ENCODE results near the gene BRD4. TPM values are rescaled to one million over a fixed set of nuclear protein-coding genes. Genes with fewer than 3 reads are reported as not detected.

Gene BRD4
- polyA plus RNA-seq, 3 donors from 2014 or later: 4.3 to 16.7 (median 7.0) TPM

- Mint-ChIP-seq H3K27ac (peak overlapping the region; percentile 8 to 61 (median 45)), H3K4me3 (peak overlapping the region; percentile 12 to 61 (median 58)), H3K27me3 (ENCODE audit: low read depth in 3 of 3) (peaks cover 0 to 5% (median 2%) of the 10 kb centered on the region in 3 donors), H3K4me1 (peaks cover 94 to 97% of the 10 kb centered on the region in 2 donors), H3K36me3 (no peaks in the 10 kb centered on the region), H3K9me3 (no peaks in the 10 kb centered on the region)
- DNase-seq: no peak
These were observed 33.3 kb downstream of the BRD4 start for GRCh38 chr19:15298847-15299567.

- H3K27me3 Mint-ChIP-seq (ENCODE audit: low read depth in 3 of 3): peaks cover 0 to 5% (median 2%) of the 10 kb centered on the region in 3 donors
- H3K9me3 Mint-ChIP-seq: no peaks in the 10 kb centered on the region
- no peak for DNase-seq
- no peaks in the 10 kb centered on the region for H3K36me3 Mint-ChIP-seq
- H3K27ac Mint-ChIP-seq: peak overlapping the region; percentile 61 to 82 (median 72)
- peak overlapping the region; percentile 18 to 52 (median 39) for H3K4me3 Mint-ChIP-seq
- peaks cover 94 to 97% of the 10 kb centered on the region in 2 donors for H3K4me1 Mint-ChIP-seq
These were observed 34.7 kb downstream of the BRD4 start for GRCh38 chr19:15297416-15298224.

DNA sequence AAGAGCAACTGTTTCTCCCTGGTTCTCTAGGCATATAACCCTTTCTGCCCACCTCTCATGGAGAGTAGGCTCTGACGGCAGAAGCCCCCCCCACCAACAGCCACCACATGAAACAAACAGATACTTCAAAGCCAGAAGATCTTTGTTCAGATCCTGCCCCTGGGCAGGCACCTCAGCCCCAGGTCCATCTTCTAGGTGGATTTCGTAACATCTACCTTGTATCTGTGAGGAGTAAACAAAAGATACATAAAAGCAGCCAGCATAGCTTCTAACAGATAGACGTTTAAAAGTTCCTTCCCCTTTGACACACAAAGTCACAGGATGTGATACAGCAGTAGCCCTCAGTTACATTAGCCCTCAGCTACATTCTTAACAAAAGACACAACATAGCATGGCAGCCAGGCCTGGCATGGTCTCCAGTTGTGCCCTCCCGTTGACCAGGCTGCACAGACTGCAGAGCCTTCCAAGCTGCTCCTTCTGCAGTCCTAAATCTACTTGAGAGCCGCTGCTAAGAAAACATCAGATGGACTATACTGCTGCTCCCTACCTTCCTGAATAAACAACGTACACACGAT is 35.4 kb downstream of the BRD4 start:
- Mint-ChIP-seq H3K4me1 (peaks cover 95 to 97% of the 10 kb centered on the region in 2 donors), H3K4me3 (peak overlapping the region; percentile 3 to 39 (median 36)), H3K36me3 (no peaks in the 10 kb centered on the region), H3K27me3 (ENCODE audit: low read depth in 3 of 3) (peaks cover 0 to 5% (median 2%) of the 10 kb centered on the region in 3 donors), H3K27ac (peak overlapping the region; percentile 61 to 82 (median 74)), H3K9me3 (no peaks in the 10 kb centered on the region)
- DNase-seq: no peak

- Mint-ChIP-seq H3K4me1 (peaks cover 99% of the 10 kb centered on the region in 2 donors), H3K36me3 (no peaks in the 10 kb centered on the region), H3K27ac (peak overlapping the region in 5 of 6 donors; percentile 61 to 78 (median 73)), H3K4me3 (peak overlapping the region in 4 of 5 donors; percentile 3 to 57 (median 28)), H3K27me3 (ENCODE audit: low read depth in 3 of 3) (peaks cover 0 to 5% (median 2%) of the 10 kb centered on the region in 3 donors), H3K9me3 (no peaks in the 10 kb centered on the region)
- no peak for DNase-seq
These were observed 36.0 kb downstream of the BRD4 start for GRCh38 chr19:15296353-15296752.

DNA sequence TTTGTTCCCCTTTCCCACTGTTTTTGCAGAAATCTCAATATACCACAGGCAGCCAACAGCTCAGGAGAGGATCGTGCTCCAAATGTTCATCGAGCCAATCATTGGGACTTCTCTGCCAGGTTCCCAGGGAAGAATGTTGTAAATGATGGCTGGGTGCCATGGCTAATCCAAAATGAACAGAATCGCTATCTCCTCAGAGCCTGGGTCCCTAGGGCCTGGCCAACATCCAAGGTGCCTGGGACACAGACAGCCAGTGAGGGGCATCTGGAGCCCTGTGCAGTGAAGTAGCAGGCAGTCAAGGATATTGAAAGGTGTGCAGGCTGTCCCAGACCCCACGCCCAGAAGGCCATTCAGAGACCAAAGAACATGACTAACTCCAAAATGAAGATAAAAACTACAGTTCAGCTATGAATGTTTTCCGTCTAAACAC is 37.8 kb downstream of the BRD4 start:
- Mint-ChIP-seq H3K27ac (peak overlapping the region in 2 of 6 donors; percentile 10 to 35), H3K4me3 (peak overlapping the region in 1 of 5 donors; percentile 43), H3K4me1 (peaks cover 99 to 100% of the 10 kb centered on the region in 2 donors), H3K36me3 (no peaks in the 10 kb centered on the region), H3K9me3 (no peaks in the 10 kb centered on the region), H3K27me3 (ENCODE audit: low read depth in 3 of 3) (peaks cover 0 to 5% (median 5%) of the 10 kb centered on the region in 3 donors)
- no peak for DNase-seq

- peaks cover 98 to 100% of the 10 kb centered on the region in 2 donors for H3K4me1 Mint-ChIP-seq
- H3K27ac Mint-ChIP-seq: peak overlapping the region; percentile 3 to 91 (median 54)
- H3K9me3 Mint-ChIP-seq: no peaks in the 10 kb centered on the region
- no peak for DNase-seq
- no peaks in the 10 kb centered on the region for H3K36me3 Mint-ChIP-seq
- H3K27me3 Mint-ChIP-seq (ENCODE audit: low read depth in 3 of 3): peaks cover 0 to 5% (median 5%) of the 10 kb centered on the region in 3 donors
- peak overlapping the region in 4 of 5 donors; percentile 31 to 64 (median 46) for H3K4me3 Mint-ChIP-seq
These were observed 38.4 kb downstream of the BRD4 start for GRCh38 chr19:15293781-15294491.

- peak overlapping the region; percentile 33 to 80 (median 72) for H3K4me3 Mint-ChIP-seq
- H3K9me3 Mint-ChIP-seq: no peaks in the 10 kb centered on the region
- no peaks in the 10 kb centered on the region for H3K36me3 Mint-ChIP-seq
- H3K27ac Mint-ChIP-seq: peak overlapping the region; percentile 62 to 91 (median 78)
- H3K27me3 Mint-ChIP-seq (ENCODE audit: low read depth in 3 of 3): peaks cover 2 to 5% (median 5%) of the 10 kb centered on the region in 3 donors
- peaks cover 98 to 100% of the 10 kb centered on the region in 2 donors for H3K4me1 Mint-ChIP-seq
- DNase-seq: no peak
These were observed 39.3 kb downstream of the BRD4 start for GRCh38 chr19:15292847-15293582.

DNA sequence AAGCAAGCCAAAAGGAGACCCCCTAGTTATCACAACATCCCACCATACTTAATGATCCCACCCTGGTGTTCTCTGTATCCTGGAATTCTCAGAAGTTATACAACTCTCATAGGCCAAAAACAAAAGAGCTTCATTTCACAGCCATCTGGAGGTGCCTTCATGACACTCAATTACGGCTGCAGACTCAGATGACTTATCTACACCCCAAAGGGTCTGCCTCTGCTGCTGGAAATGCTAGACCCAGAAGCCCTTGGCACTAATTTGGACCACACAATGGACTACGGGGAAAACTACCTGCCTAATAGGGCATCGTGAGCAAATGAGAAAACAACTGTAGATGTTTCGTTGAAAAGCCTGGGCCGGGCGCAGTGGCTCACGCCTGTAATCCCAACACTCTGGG is 40.2 kb downstream of the BRD4 start:
- Mint-ChIP-seq H3K27me3 (ENCODE audit: low read depth in 3 of 3) (peaks cover 2 to 5% (median 3%) of the 10 kb centered on the region in 3 donors), H3K4me1 (peaks cover 98 to 100% of the 10 kb centered on the region in 2 donors)

GRCh38 chr19:15291548-15292021 is 40.8 kb downstream of the BRD4 start:
- H3K36me3 Mint-ChIP-seq: no peaks in the 10 kb centered on the region
- H3K9me3 Mint-ChIP-seq: no peaks in the 10 kb centered on the region
- peaks cover 2 to 5% (median 3%) of the 10 kb centered on the region in 3 donors for H3K27me3 Mint-ChIP-seq (ENCODE audit: low read depth in 3 of 3)
- peak overlapping the region in 2 of 5 donors; percentile 21 to 59 for H3K4me3 Mint-ChIP-seq
- peaks cover 97 to 100% of the 10 kb centered on the region in 2 donors for H3K4me1 Mint-ChIP-seq
- DNase-seq: no peak
- H3K27ac Mint-ChIP-seq: peak overlapping the region in 2 of 6 donors; percentile 35 to 62

More for the DNA sequence above, 40.2 kb downstream of the BRD4 start:
- peak overlapping the region; percentile 18 to 78 (median 60) for H3K27ac Mint-ChIP-seq
- H3K36me3 Mint-ChIP-seq: no peaks in the 10 kb centered on the region
- no peak for DNase-seq
- no peaks in the 10 kb centered on the region for H3K9me3 Mint-ChIP-seq
- peak overlapping the region; percentile 0 to 59 (median 24) for H3K4me3 Mint-ChIP-seq

GRCh38 chr19:15291089-15291488 is 41.2 kb downstream of the BRD4 start:
- Mint-ChIP-seq H3K4me1 (peaks cover 97 to 100% of the 10 kb centered on the region in 2 donors), H3K9me3 (no peaks in the 10 kb centered on the region), H3K4me3 (peak overlapping the region in 3 of 5 donors; percentile 22 to 61 (median 22)), H3K27me3 (ENCODE audit: low read depth in 3 of 3) (peaks cover 2 to 5% (median 4%) of the 10 kb centered on the region in 3 donors), H3K36me3 (no peaks in the 10 kb centered on the region), H3K27ac (peak overlapping the region in 3 of 6 donors; percentile 8 to 14 (median 10))
- DNase-seq: no peak

DNA sequence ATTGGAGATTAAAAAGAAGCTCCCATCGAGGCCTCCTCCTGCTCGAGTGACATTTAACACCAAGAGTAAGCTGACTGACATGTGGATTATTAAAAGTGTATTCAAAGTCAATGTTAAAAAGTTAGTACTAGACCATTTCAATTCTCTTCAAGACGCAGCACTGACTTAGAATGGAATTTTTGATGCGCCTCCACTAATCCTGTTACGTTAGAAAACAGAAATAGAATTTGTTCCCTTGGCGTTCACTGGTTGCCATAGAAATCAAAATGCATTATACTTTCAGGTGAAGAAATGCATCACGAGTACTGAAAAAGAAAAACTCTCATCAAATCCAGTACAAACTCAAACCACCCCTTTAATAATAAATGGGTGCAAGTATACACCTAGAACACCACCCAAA is 42.2 kb downstream of the BRD4 start:
- H3K4me1 Mint-ChIP-seq: peaks cover 97 to 100% of the 10 kb centered on the region in 2 donors
- H3K36me3 Mint-ChIP-seq: no peaks in the 10 kb centered on the region
- H3K27me3 Mint-ChIP-seq (ENCODE audit: low read depth in 3 of 3): peaks cover 2 to 5% (median 5%) of the 10 kb centered on the region in 3 donors
- H3K4me3 Mint-ChIP-seq: peak overlapping the region in 4 of 5 donors; percentile 22 to 61 (median 52)
- H3K9me3 Mint-ChIP-seq: no peaks in the 10 kb centered on the region
- DNase-seq: no peak
- peak overlapping the region in 4 of 6 donors; percentile 17 to 86 (median 31) for H3K27ac Mint-ChIP-seq

- no peak for DNase-seq
- Mint-ChIP-seq H3K27me3 (ENCODE audit: low read depth in 3 of 3) (peaks cover 2 to 5% (median 2%) of the 10 kb centered on the region in 3 donors), H3K9me3 (no peaks in the 10 kb centered on the region), H3K27ac (peak overlapping the region in 4 of 6 donors; percentile 12 to 86 (median 60)), H3K4me3 (peak overlapping the region; percentile 22 to 61 (median 45)), H3K4me1 (peaks cover 97 to 100% of the 10 kb centered on the region in 2 donors), H3K36me3 (no peaks in the 10 kb centered on the region)
These were observed 42.7 kb downstream of the BRD4 start for GRCh38 chr19:15289673-15290072.
